Smooth muscle cell (in vitro differentiated cells): Measurements from ENCODE around the gene NDUFA11. TPM values are rescaled to one million over a fixed set of nuclear protein-coding genes. Genes with fewer than 3 reads are reported as not detected.

Source experiments
- DNase-seq: peaks from one replicate; lab custom pipeline; 2025; ENCODE audit not compliant: unreplicated experiment; lab: John Stamatoyannopoulos, UW
- H2AFZ ChIP-seq: fragments of 200-600 bp; sonication (generic); 2 replicates; pipeline ENCODE4 v1.6.0; 2016; ENCODE audit warnings: antibody characterized with exemption, low read depth, mild to moderate bottlenecking
- H3F3A ChIP-seq: fragments of 200-600 bp; sonication (generic); 2 replicates; pipeline ENCODE4 v1.6.0; 2017; ENCODE audit warnings: antibody characterized with exemption, low read depth
- H3K27ac ChIP-seq: fragments of 200-600 bp; sonication (generic); 2 replicates; pipeline ENCODE4 v1.5.1; 2016; ENCODE audit warnings: low read depth, mild to moderate bottlenecking
- H3K27me3 ChIP-seq: fragments of 200-600 bp; sonication (generic); 2 replicates; pipeline ENCODE4 v1.6.1; 2016; ENCODE audit warnings: low read depth, mild to moderate bottlenecking
- H3K36me3 ChIP-seq: fragments of 200-600 bp; sonication (generic); 2 replicates; pipeline ENCODE4 v1.5.1; 2016; ENCODE audit warnings: low read depth
- H3K4me1 ChIP-seq: fragments of 200-600 bp; sonication (generic); 2 replicates; pipeline ENCODE4 v1.5.1; 2016; ENCODE audit warnings: low read depth
- H3K4me2 ChIP-seq: fragments of 200-600 bp; sonication (generic); 2 replicates; pipeline ENCODE4 v1.6.0; 2016; ENCODE audit warnings: mild to moderate bottlenecking
- H3K4me3 ChIP-seq: fragments of 200-600 bp; sonication (generic); 2 replicates; pipeline ENCODE4 v1.5.1; 2016; ENCODE audit warnings: mild to moderate bottlenecking
- H3K79me2 ChIP-seq: fragments of 200-600 bp; sonication (generic); 2 replicates; pipeline ENCODE4 v1.6.0; 2016; ENCODE audit warnings: low read depth, mild to moderate bottlenecking
- H3K9ac ChIP-seq: fragments of 200-600 bp; sonication (generic); 2 replicates; pipeline ENCODE4 v1.6.0; 2016; ENCODE audit warnings: low read depth
- H3K9me3 ChIP-seq: fragments of 200-600 bp; sonication (generic); replicated peaks from 2 replicates; pipeline ENCODE4 v1.5.1; 2016; ENCODE audit warnings: low read depth
- H4K20me1 ChIP-seq: fragments of 200-600 bp; sonication (generic); 2 replicates; pipeline ENCODE4 v1.6.0; 2016; ENCODE audit warnings: low read depth
- WGBS: methylation state at CpG from one replicate; pipeline ENCODE4 v1.1.7; 2016; ENCODE audit warnings: low lambda C conversion rate; 5-methylcytosine and 5-hydroxymethylcytosine counted together
- polyA plus RNA-seq: library from polyadenylated mRNA; unstranded; fragments of >200 nt; fragmentation: Nextera tagmentation; extraction: Ambion mirVana; gene quantifications from 2 replicates; pipeline ENCODE4 v1.2.1, GENCODE V29; 2016
- total RNA-seq: library from RNA; depleted of rRNA; stranded (reverse); fragments of >200 nt; gene quantifications from 2 replicates; pipeline ENCODE4 v1.2.3, GENCODE V29; 2014
- TF ChIP-seq, protein P1 (sequence below): fragments of 200-600 bp; sonication (generic); IDR thresholded peaks from 2 replicates; pipeline ENCODE4 v1.5.1; 2017; ENCODE audit warnings: borderline replicate concordance, mild to moderate bottlenecking, antibody characterized with exemption; ENCODE audit not compliant: insufficient read depth, poor library complexity, severe bottlenecking

The NDUFA11 gene
- total and polyA plus RNA-seq, 2 experiments from 2014 or later, result 169 to 493 TPM

DNA sequence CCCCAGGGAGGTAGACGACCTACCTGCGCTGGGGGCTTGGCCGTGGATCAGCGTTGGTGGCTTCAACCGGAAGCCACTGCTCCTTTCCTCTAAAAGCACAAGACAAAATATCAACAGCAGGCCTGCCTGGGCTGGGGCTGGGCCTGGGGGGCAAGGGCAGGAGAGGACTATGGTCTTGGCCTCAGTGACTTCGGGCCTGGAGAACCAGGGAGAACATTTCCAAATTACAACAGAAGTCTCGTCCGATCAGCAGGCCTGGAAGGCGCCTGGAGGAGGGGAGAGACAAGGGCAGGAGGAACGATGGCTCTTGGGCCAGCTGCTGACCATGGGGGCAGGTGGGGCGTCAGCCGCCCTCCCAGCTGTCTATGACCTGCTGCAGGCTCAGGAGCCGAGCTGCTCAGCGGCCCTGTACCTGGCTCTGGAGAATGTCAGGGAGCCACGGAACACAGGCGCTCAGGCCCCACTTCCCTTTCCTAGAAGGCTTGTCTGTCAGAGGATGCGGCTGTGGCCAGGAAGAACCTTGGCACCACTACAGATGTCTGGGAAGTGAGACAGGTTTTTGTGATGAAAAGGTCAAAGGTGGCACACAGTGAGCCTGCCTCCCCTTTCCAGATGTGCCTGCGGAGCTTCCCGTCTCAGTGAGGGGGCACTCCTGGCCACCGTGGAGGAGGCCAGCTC is 29.9 kb upstream of the NDUFA11 start:
- peaks cover 61% of the 10 kb centered on the region for H4K20me1 ChIP-seq

DNA sequence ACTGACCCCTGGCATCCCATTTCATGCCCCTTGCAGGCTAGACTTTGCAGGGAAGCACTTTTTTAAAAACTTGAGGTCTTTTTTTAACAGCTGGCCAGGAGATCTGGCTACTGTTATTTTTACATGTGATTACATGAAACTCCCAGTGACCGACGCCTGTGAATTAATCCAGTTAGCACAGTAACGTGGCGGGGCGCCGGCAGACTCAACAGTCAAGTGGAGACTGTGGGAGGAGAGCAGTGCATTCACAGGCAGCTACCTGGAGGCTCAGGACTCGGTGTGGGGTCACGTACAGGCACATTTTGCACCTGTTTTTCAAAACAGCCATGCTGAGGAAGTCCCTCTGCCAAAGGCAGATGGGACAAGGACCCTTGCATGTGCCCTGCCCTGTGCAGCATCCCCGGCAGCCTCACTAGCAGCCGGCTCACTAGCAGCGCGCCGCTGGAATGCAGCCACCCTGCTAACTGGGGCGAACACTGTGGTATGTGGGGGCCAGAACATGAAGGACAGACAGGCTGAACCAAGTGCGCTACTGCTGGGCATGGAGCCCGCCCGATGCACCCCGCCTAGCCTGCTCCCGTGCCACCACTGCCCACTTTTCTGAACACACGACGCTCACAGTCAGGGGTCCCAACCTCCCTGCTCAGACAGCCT is 29.1 kb upstream of the NDUFA11 start:
- Histone ChIP-seq H3K9me3 (no peaks in the 10 kb centered on the region), H3K79me2 (no peaks in the 10 kb centered on the region), H4K20me1 (peaks cover 53% of the 10 kb centered on the region), H3K4me2 (no peak overlapping the region), H3K36me3 (no peaks in the 10 kb centered on the region), H3F3A (peaks cover 17% of the 10 kb centered on the region), H3K4me3 (no peak overlapping the region), H3K27me3 (no peaks in the 10 kb centered on the region), H3K9ac (no peak overlapping the region), H3K4me1 (peaks cover 16% of the 10 kb centered on the region), H2AFZ (no peak overlapping the region), H3K27ac (no peak overlapping the region)
- no peak for DNase-seq
- 98% methylated on average over 21 of the region's 21 CpGs for WGBS
- TF ChIP-seq, protein P1, sequence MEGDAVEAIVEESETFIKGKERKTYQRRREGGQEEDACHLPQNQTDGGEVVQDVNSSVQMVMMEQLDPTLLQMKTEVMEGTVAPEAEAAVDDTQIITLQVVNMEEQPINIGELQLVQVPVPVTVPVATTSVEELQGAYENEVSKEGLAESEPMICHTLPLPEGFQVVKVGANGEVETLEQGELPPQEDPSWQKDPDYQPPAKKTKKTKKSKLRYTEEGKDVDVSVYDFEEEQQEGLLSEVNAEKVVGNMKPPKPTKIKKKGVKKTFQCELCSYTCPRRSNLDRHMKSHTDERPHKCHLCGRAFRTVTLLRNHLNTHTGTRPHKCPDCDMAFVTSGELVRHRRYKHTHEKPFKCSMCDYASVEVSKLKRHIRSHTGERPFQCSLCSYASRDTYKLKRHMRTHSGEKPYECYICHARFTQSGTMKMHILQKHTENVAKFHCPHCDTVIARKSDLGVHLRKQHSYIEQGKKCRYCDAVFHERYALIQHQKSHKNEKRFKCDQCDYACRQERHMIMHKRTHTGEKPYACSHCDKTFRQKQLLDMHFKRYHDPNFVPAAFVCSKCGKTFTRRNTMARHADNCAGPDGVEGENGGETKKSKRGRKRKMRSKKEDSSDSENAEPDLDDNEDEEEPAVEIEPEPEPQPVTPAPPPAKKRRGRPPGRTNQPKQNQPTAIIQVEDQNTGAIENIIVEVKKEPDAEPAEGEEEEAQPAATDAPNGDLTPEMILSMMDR, result no peak

More for the DNA sequence above, 29.9 kb upstream of the NDUFA11 start:
- Histone ChIP-seq H3K4me2 (no peak overlapping the region), H2AFZ (no peak overlapping the region), H3F3A (peaks cover 17% of the 10 kb centered on the region), H3K4me3 (no peak overlapping the region), H3K79me2 (peaks cover 8% of the 10 kb centered on the region), H3K4me1 (peaks cover 16% of the 10 kb centered on the region), H3K36me3 (no peaks in the 10 kb centered on the region), H3K27me3 (no peaks in the 10 kb centered on the region), H3K9me3 (no peaks in the 10 kb centered on the region), H3K27ac (peak overlapping the region; percentile 85), H3K9ac (no peak overlapping the region)
- TF ChIP-seq, protein P1, result no peak
- DNase-seq, result no peak
- 96% methylated on average over 20 of the region's 20 CpGs for WGBS

DNA sequence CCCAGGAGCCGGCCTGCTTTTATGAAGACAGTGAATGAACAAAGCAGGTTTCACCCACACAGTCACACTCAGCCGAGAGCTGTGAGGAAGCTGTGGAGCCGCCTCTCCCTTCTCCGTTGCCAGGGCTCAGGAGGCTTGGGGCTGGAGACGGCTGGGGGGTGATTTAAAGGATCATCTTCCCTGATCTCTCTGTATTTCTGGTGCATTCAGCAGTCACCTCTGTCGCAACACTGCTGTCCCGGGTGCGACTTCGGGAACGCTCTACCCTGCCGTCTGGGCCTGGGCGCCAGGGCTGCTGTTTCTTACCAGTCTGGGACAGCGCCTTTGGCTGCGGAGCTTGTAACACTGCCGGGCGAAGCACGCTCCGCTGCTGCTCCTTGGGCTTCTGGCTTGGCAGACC is 28.6 kb upstream of the NDUFA11 start:
- Histone ChIP-seq H3K4me1 (peaks cover 16% of the 10 kb centered on the region), H3K4me2 (no peak overlapping the region), H3K27me3 (no peaks in the 10 kb centered on the region), H3K9ac (no peak overlapping the region), H3K9me3 (no peaks in the 10 kb centered on the region), H3K4me3 (no peak overlapping the region), H3F3A (peaks cover 17% of the 10 kb centered on the region), H2AFZ (no peak overlapping the region), H3K79me2 (no peaks in the 10 kb centered on the region), H3K27ac (no peak overlapping the region), H3K36me3 (no peaks in the 10 kb centered on the region), H4K20me1 (peaks cover 47% of the 10 kb centered on the region)
- WGBS, result 80% methylated on average over 18 of the region's 18 CpGs
- TF ChIP-seq, protein P1, result no peak
- DNase-seq, result no peak

DNA sequence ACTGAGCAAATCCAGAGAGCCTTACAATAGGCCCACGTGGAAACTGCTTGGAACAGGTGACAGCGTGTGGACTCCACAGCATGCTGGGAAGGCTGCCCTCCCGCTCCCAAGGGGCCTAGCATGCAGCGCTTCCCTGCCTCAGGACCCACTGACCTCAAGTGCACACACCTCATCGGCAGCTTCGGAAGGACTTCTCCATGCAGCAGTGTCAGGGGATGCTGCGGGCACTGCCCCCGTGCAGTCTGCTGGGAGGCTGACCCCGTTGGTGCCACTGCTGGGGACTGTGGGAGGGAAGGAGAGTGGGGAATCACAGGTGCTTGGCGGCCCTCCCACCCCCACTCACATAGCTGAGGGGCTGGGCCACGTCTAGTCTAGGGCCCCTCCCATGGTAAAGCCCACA is 27.7 kb upstream of the NDUFA11 start:
- no peak overlapping the region for H3K4me3 ChIP-seq
- H3K27me3 ChIP-seq, result no peaks in the 10 kb centered on the region
- H3K79me2 ChIP-seq, result no peaks in the 10 kb centered on the region
- H3K36me3 ChIP-seq, result no peaks in the 10 kb centered on the region
- no peaks in the 10 kb centered on the region for H3K9me3 ChIP-seq
- H4K20me1 ChIP-seq, result peaks cover 39% of the 10 kb centered on the region
- H2AFZ ChIP-seq, result no peak overlapping the region
- H3K4me2 ChIP-seq, result no peak overlapping the region
- H3K9ac ChIP-seq, result no peak overlapping the region
- WGBS, result 93% methylated on average over 11 of the region's 11 CpGs
- TF ChIP-seq, protein P1, result no peak
- no peak for DNase-seq
- H3K4me1 ChIP-seq, result peaks cover 16% of the 10 kb centered on the region
- H3K27ac ChIP-seq, result no peak overlapping the region
- H3F3A ChIP-seq, result peaks cover 17% of the 10 kb centered on the region
